ENCODE results near the gene RFT1.

The RFT1 gene, protein sequence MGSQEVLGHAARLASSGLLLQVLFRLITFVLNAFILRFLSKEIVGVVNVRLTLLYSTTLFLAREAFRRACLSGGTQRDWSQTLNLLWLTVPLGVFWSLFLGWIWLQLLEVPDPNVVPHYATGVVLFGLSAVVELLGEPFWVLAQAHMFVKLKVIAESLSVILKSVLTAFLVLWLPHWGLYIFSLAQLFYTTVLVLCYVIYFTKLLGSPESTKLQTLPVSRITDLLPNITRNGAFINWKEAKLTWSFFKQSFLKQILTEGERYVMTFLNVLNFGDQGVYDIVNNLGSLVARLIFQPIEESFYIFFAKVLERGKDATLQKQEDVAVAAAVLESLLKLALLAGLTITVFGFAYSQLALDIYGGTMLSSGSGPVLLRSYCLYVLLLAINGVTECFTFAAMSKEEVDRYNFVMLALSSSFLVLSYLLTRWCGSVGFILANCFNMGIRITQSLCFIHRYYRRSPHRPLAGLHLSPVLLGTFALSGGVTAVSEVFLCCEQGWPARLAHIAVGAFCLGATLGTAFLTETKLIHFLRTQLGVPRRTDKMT

GRCh38 chr3:53130179-53131061 is at the start of gene RFT1:
TSS of gene RFT1 (minus strand) at chr3:53130435. CDS start at chr3:53130400, 35 bp downstream.
- DNase-seq, result peak; percentile 99

GRCh38 chr3:53179580-53179979 is 49.3 kb upstream of the RFT1 start:
- no peak for DNase-seq

- DNase-seq, result no peak
These were observed 48.0 kb upstream of the RFT1 start for GRCh38 chr3:53178246-53178645.

DNA sequence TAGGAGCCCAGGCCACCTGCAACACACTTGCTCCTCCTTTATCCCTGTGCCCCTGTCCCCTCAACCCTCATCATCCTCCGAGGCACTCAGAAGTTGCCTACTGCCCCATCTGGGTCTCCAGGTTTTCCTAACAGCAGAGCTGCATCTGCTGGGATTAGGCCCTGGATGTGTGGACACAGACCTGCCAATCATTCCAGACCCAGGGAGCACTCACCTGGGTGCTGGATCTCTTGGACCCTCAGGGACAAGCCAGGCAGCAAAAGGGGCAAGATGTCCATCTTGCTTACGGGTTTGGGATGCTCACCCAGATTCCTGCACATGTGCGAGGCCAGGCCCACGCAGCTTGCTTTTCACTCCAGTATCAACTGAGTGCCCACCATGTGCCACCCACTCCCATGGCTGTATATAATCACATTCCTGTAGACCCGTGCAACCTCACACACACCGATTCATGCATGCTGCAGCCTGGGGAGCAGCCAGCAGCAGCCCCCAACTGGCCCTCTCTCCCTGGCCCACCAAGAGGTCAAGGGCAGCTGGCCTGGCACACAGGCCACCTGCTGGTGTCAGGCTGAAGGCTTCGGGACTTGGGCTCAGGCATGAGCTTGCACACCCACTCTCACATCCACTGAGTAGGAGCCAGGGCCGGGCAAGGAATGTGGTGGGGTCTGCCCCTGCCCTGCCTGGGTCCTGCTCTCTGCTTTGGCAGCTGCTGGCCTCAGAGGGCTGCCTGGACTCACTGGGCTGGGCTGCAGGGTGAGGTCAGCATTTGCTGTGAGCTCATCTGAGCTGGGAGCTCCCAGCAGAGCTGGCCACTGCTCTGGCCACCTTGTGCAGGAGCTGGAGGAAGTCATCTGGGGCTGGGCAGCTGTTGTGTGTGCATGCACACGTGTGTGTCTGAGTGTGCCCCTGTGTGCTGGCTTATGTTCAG is 45.6 kb upstream of the RFT1 start:
- no peak for DNase-seq

- no peak for DNase-seq
These were observed 44.4 kb upstream of the RFT1 start for GRCh38 chr3:53174346-53175250.

- no peak for DNase-seq
These were observed 42.9 kb upstream of the RFT1 start for GRCh38 chr3:53173107-53173506.

- no peak for DNase-seq
These were observed 41.7 kb upstream of the RFT1 start for GRCh38 chr3:53171827-53172505.

- no peak for DNase-seq
These were observed 40.8 kb upstream of the RFT1 start for GRCh38 chr3:53171064-53171418.

DNA sequence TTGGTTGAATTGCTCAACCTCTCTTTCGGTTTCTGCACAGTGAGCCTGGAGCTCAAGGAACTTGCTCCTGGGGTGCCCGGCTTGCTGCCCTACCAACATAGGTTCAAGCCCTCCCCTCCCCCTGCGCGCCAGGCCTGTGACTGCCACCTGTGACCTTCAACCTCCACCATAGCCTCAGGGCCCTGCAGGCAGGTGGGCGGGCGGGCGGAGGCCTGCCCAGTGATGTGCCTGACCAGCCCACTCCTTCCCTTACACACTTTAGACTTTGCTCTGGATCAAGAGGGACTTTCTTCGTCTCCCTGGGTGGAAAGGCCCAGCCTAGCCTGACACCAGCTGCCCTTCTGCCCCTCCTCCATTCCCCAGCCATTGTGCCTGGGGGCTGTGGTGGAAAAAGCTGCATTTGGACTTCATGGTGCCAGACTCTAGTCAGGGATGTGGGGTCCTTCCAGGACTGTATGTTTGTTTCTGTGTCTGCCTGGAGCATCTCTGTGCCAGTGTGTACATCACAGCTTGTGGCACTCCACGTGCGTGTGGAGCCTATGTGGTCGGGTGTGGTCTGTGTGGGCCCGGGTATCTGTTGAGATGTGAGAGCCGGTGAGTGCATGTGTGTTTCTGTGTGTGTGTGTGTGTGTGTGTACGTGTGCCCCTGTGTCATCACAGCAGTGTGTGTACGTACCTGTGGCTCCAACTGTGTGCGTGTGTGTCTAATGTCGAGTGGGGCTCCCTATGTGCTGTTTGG is 40.3 kb upstream of the RFT1 start:
- DNase-seq, result no peak

DNA sequence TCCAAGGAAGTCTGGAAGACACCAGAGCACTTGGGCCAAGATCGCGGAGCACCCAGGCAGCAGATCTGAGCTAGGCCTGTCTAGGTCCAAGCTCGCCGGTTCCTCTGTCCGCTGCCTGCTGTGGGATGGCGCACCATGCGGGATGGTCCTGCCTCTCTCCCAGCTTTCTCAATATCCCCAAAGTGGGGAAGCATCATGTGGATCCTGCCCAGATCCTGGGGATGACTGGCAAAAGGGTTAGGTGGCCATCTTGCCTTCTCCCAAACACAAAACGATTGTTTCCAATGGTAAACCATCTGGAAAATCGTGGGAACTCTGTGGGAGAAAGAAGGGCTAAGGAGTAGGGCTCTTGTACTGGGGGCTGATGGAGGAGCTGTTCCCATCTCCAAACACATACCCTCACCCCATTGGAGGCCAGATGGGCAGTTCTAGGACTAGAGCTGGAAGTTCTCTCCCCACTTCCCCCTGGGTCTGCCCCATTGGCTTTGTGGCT is 39.6 kb upstream of the RFT1 start:
- no peak for DNase-seq

DNA sequence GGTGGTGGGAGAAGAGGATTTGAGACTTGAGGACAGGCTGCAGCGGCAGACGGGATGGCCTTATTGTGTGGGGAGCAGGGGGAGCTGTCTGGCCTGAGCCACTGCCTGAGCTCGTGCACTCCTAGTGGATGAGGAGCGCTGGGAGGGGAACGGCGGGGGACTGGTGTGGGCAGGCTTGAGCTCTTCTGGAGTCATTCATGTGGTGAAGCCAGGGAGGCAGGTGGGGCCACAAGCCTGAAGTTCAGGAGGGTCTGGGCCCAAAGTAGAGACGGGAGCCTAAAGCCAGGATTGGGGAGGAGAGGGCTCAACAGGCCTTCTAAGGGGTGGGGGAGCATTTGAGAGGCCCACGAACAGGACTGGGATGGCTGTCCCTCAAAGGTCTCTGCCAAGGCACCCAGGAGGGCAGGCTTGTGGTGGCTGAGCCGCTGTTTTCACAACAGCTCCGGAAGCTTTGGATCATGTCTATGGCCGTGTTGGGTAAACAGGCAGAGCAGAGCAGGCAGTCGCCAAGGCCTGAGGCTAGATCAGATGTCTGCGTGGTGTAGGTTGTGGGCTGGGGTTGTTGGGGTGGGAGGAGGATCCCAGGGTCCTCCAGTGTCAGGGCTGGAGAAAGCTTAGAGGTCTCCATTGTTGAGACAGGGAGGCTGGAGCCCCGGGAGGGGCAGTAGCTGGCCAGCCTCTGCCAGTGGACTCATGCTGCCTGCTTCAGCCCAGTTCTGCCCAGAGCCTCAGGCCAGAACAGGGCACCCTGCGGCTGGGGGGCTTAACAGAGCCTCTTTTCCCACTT is 39.0 kb upstream of the RFT1 start:
- DNase-seq, result no peak

DNA sequence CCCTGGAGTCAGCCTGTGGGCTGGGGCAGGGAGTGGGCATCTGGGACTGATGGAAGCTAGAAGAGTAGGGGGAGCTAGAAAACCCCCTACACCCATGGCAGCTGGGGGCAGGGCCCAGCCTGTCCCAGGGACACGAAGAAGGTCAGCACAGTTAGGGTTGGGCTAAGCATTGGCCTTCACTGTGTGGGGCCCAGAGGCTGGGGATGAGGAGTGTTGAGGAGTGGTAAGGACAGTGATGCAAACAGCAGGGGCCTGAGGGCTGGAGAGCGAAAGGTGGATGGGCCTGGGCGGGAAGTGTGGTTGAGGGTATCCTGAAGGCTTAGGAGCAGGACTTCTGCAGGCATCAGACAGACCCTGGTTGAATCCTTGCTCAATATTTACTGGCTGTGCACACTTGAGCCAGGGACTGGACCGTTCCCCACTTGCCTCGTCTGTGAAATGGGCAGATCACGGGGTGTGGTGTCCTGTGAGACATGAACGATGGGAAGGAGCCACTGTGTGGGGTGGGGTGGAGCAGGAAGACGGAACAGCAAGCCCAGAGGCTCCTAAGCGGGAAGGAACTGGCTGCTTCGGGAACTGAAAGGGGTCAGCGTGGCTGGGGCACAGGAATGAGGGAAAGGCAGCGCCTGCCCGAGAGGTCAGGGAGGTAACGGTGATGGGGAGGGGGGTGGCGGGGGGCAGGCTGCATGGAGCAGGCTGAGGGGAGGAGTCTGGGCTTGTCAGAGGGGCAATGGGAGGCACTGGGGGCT is 38.1 kb upstream of the RFT1 start:
- DNase-seq, result no peak

DNA sequence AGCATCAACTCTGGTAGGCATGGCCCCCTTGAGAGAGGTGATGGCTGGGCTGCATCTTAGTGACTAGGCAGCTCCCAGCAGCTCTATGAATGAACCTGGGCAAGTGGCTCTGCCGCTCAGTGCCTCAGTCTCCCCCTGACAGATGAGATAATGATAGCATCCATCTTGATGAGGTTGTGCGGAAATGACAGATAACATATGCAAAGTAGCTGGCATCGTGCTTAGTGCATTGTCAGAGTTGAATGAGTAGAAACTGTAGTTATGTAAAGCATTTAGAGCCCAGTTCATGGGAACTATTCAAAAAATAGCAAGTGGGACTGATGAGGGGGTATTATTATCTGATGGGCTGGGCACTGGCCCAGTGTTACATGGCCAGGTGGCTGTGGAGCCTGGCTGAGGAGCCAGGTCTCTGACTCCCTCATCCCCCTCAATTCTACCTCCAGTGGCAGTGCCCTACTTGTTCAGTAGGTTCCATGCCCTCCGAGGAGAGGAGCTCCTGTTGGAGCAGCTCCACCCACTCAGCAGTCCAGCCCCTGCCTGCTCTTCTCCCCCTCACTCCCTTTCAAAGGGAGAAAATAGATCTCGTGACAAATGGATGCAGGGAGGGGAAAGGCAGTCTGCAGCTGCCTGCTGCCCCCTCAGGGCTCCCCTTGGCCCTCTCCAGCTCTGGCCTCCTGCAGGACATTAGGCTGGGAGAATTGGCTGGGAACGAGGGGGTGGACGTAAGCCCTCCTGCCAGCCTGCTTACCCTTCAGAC is 37.4 kb upstream of the RFT1 start:
- DNase-seq, result no peak

GRCh38 chr3:53166781-53167291 is 36.6 kb upstream of the RFT1 start:
- no peak for DNase-seq

DNA sequence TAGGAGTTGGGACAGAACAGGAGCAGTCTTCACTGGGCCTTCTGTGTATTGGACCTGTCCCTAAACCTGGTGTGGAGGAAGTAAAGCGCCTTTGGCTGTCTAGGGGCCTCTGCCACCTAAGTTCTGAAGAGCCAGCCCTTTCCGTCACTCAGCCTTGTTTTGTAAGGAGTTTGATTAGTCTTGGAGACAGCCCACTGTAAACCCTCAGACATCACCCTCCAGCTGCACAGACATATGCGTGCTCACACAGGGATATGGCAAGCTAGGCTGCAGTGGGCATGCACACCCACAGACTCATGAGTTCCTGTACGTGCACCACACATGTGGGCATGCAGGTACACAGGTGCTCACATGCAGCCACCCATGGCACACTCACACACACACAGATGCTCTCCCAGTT is 36.0 kb upstream of the RFT1 start:
- no peak for DNase-seq

GRCh38 chr3:53164911-53165310 is 34.7 kb upstream of the RFT1 start:
- DNase-seq, result no peak

All from CD4-positive, alpha-beta T cell treated with Interleukin-17A for 4 hours (primary cell).